GM18861 (cell line): ENCODE measurements around the gene MAN1C1.

ENCODE experiments used
- ATAC-seq: cut with Tn5 transposase; IDR thresholded peaks from one replicate; pipeline ENCODE4 v1.9.1; 2021; ENCODE audit not compliant: unreplicated experiment

Gene MAN1C1

DNA sequence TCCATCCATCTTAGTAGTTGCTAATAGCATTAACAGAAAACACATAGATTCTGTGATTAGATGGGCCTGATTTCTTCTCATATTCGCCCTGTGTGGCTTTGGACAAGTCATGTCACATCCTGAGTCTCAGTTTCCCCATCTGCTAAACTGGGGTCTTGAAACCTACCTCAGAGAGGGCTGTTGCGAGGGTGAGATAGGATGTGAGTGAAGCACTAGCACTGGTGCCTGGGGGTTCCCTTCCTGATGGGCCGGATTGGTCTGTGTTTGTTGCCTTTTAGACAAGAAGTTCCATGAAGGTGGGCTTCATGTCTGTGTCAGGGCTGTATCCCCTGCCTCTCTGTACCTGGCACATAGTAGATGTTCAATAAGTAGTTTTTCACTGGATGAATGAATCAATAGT is 3.5 kb upstream of the MAN1C1 start:
- no peak for ATAC-seq

- no peak for ATAC-seq
Measured at GRCh38 chr1:25614501-25615171, 2.0 kb upstream of the MAN1C1 start.

GRCh38 chr1:25615172-25615541 is 1.4 kb upstream of the MAN1C1 start:
- no peak for ATAC-seq

DNA sequence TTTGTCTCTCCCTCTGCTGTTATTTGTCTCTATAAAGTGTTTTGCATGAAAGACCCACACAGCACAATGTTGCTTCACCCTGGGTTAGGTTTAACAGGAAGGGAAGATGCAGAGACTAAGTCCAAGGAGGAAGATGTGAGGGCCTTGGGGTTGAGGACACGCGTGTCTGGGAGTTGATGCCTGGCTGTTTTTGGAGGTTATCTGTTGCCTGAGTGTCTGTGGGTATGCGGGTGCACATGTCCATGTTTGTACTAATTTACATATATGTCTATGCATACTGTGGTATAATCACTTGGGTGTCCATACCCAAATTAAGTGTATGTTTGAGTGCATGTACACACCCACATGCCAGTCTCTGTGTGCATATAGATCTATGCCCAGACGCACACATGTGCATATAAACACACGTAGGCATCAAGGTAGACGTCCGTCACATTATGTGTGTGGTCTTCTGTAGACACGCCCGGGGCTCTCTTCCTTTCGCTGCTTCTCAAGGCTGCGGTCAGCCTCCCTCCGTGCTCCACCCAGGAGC is 962 bp upstream of the MAN1C1 start:
- ATAC-seq: no peak

DNA sequence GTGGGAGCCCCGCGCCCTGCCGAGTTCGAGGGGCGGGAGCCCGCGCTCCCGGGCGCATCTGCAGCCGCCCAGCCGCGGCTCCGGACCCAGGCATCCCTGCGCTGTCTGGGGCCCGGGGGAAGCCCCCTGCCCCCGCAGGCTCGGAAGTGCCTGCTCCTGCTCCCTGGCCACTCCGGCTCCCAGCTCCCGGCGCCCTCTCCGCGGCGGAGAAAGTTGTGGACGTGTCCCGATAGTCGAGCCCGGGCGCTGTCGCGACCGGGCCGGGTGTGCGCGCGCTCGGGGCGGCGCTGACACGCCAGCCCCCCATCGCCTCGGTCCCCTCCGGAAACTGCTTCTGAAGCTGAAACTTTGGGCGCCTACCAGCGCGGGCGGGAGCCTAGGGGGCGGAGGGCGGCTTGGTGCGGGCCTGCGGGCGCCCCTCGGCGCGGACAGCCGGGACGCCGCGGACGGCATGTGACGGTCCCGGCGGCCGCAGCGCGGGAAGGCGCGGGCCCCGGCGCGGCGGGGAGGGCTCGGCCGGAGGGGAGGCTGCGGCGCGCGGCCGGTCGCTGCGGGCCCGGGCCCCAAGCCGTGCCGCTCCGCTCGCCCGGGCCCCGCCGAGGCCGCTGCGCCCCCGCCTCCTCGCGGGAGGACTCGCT is 515 bp downstream of the MAN1C1 start:
- no peak for ATAC-seq

- ATAC-seq: no peak
Measured at GRCh38 chr1:25617625-25618432, 1.2 kb downstream of the MAN1C1 start.

DNA sequence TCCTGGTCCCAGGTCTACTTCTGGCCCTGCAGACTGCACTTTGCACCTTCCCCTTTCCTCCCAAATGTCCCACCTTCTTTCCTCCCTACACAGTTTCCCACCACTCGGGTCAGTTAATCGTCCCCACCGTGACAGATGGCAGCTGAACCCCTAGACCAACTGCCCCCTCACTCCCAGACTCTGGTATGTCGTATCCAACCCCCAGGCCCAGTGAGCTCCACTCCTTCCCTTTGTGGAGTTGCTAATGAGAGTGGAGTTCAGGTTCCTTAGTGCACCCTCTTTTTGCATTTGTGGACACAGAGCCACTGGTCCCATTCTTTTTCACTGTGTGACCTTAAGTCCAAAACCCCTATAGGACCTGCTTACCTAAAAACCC is 1.8 kb downstream of the MAN1C1 start:
- no peak for ATAC-seq

GRCh38 chr1:25619101-25619890 is 2.7 kb downstream of the MAN1C1 start:
- ATAC-seq: no peak

DNA sequence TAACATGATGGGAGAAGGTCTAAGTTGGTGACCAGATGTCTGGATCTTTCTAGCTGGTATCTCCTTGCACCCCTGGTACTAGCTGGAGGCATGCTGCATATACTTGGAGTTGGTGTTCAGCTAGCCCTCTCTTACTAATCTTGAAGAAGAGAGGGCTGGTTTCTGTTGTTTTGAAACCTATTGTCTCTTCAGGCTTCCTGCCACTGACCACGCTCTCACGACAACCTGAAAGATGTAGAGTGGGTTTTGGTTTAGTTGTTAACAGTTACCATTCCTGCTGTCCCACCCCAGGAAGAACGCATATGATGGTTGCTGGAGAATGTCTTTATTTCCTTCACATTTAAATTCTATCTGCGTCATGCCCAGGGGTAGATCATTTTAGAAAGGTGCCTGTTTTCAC is 3.6 kb downstream of the MAN1C1 start:
- no peak for ATAC-seq

DNA sequence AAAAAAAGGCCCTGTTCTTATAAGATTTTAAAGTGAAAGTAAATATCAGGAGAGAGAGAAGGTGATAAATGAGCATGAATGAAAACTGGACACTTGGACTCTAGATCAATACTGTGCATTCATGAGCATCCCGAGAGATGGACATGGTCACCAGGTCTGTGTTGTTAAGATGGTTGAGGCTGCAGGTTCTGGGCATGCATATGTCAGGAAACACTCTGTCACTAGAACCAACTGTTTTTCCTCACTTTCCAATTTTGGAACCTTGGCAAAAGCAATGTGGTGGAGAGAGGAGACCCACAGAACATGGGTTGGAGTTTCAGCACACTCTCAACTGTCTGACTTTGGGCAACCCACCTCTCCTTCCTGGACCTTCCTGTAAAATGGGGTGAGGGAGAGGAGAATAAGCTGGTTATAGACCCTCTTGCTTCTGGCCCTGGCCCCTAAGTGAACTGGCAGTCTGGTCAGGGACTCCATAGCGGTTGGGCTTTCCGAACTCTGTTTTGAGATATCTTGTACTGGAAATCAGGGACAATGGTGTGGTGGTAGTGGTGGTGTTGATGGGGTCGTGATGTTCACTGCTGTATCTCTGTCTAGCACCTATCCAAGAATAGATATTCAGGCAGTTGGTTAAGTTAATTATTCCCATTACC is 4.2 kb downstream of the MAN1C1 start:
- no peak for ATAC-seq

DNA sequence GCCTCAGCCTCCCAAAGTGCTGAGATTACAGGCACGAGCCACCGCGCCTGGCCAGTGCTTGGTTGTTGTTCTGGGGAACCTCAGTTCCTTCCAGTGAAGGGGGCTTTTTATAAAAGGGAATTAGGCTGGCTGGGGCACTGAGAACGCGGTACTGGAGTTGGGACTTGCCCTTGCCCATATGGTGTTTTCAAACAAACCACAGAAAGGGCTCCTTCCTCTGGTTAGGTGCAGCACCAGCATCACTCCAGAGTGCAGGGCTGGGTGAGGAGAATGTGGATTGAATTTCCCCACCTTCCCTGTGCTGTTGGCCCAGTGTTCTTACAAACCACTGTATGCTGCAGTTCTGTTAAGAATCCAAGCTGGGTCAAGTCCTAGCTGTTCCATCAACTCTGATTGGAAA is 5.3 kb downstream of the MAN1C1 start:
- no peak for ATAC-seq

GRCh38 chr1:25622531-25622930 is 5.9 kb downstream of the MAN1C1 start:
- no peak for ATAC-seq

GRCh38 chr1:25623007-25623406 is 6.4 kb downstream of the MAN1C1 start:
- ATAC-seq: no peak

DNA sequence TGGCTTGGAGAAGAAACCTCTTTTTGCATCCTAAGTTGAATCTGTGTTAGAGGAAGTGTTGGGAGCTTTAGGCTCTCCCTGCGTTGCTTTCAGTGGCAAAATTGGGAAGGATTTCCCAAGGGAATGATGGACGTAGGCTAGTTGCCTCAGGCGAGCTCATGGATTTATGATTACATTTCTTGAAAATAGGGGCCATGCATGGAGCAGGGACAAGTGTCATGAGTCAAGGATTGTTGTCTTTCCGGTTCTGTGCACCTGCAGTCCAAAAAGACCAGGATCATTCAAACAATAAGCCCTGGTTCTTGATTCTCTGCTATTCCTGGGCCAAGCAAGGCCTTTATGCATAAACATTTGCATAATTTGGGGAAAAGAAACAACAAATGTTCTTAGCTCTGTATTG is 7.1 kb downstream of the MAN1C1 start:
- no peak for ATAC-seq

GRCh38 chr1:25624156-25624555 is 7.6 kb downstream of the MAN1C1 start:
- ATAC-seq: no peak

DNA sequence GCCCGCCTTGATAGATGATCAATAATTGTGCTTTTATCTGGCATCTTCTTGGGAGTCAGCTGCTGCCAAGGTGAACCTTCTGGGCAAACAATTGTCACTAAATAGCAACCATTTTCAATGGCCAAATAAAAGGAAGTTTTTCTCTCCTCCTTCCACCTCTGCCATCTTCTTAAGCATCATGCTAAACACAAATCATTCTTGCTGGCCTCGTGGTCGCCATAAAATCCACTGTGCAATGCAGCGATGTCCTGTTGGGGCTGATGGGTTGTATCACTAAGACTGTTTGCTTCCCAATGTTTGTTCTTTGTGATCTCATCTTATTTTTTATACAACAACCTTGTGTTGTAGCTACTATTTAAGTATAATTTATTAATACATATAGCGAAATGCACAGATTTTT is 8.0 kb downstream of the MAN1C1 start:
- ATAC-seq: no peak

- no peak for ATAC-seq
Measured at GRCh38 chr1:25626018-25626417, 9.4 kb downstream of the MAN1C1 start.

GRCh38 chr1:25628741-25629421 is 12.3 kb downstream of the MAN1C1 start:
- ATAC-seq: no peak

DNA sequence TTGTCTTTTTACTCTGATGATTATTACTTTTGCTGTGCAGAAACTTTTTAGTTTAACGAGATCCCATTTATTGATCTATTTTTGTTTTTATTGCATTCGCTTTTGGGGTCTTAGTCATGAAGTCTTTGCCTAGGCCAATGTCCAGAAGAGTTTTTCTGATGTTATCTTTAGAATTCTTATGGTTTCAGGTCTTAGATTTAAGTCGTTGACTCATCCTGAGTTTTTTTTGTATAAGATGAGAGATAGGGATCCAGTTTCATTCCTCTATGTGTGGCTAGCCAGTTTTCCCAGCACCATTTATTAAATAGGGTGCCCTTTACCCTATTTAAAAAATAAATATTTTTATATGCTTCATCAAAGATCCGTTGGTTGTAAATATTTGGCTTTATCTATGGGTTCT is 13.2 kb downstream of the MAN1C1 start:
- no peak for ATAC-seq
